ENCODE measurements around the gene KCNH6.

Gene KCNH6

GRCh38 chr17:63483655-63484575 is 39.2 kb upstream of the KCNH6 start:
- no peak for DNase-seq
- peaks cover 2% of the 10 kb centered on the region for H3K4me1 Mint-ChIP-seq
- no peak for TF ChIP-seq CTCF (IDR thresholded peaks at IDR 0.05)
- no peaks in the 10 kb centered on the region for H3K36me3 Mint-ChIP-seq (ENCODE audit: low read depth)
- no peak overlapping the region for H3K4me3 Mint-ChIP-seq
- no peaks in the 10 kb centered on the region for H3K9me3 Mint-ChIP-seq
- H3K27ac Mint-ChIP-seq = no peak overlapping the region
- peaks cover 12% of the 10 kb centered on the region for H3K27me3 Mint-ChIP-seq (ENCODE audit: low read depth, poor library complexity)

- Mint-ChIP-seq H3K27me3 (ENCODE audit: low read depth, poor library complexity) (peaks cover 4% of the 10 kb centered on the region), H3K27ac (no peak overlapping the region), H3K36me3 (ENCODE audit: low read depth) (no peaks in the 10 kb centered on the region), H3K9me3 (no peaks in the 10 kb centered on the region), H3K4me3 (no peak overlapping the region), H3K4me1 (no peaks in the 10 kb centered on the region)
- DNase-seq = no peak
- TF ChIP-seq CTCF (IDR thresholded peaks at IDR 0.05) = no peak
Measured at GRCh38 chr17:63486317-63487013, 36.7 kb upstream of the KCNH6 start.

GRCh38 chr17:63487014-63487339 is 36.2 kb upstream of the KCNH6 start:
- H3K4me3 Mint-ChIP-seq = no peak overlapping the region
- no peak overlapping the region for H3K27ac Mint-ChIP-seq
- no peak for DNase-seq
- no peaks in the 10 kb centered on the region for H3K4me1 Mint-ChIP-seq
- no peaks in the 10 kb centered on the region for H3K9me3 Mint-ChIP-seq
- H3K36me3 Mint-ChIP-seq (ENCODE audit: low read depth) = no peaks in the 10 kb centered on the region
- H3K27me3 Mint-ChIP-seq (ENCODE audit: low read depth, poor library complexity) = peaks cover 8% of the 10 kb centered on the region
- no peak for TF ChIP-seq CTCF (IDR thresholded peaks at IDR 0.05)

GRCh38 chr17:63488851-63489250 is 34.3 kb upstream of the KCNH6 start:
- DNase-seq = no peak
- Mint-ChIP-seq H3K4me1 (no peaks in the 10 kb centered on the region), H3K9me3 (no peaks in the 10 kb centered on the region), H3K36me3 (ENCODE audit: low read depth) (no peaks in the 10 kb centered on the region), H3K4me3 (no peak overlapping the region), H3K27ac (no peak overlapping the region), H3K27me3 (ENCODE audit: low read depth, poor library complexity) (peaks cover 16% of the 10 kb centered on the region)
- no peak for TF ChIP-seq CTCF (IDR thresholded peaks at IDR 0.05)

- no peak overlapping the region for H3K27ac Mint-ChIP-seq
- no peak for DNase-seq
- no peak overlapping the region for H3K4me3 Mint-ChIP-seq
- no peaks in the 10 kb centered on the region for H3K9me3 Mint-ChIP-seq
- H3K4me1 Mint-ChIP-seq = no peaks in the 10 kb centered on the region
- H3K27me3 Mint-ChIP-seq (ENCODE audit: low read depth, poor library complexity) = peaks cover 16% of the 10 kb centered on the region
- TF ChIP-seq CTCF (IDR thresholded peaks at IDR 0.05) = no peak
- H3K36me3 Mint-ChIP-seq (ENCODE audit: low read depth) = no peaks in the 10 kb centered on the region
Measured at GRCh38 chr17:63489291-63489690, 33.9 kb upstream of the KCNH6 start.

All from nephron progenitor cell (in vitro differentiated cells).